ENCODE measurements around the gene TMED4. TPM values are rescaled to one million over a fixed set of nuclear protein-coding genes. Genes with fewer than 3 reads are reported as not detected.

TMED4 gene
- total and polyA plus RNA-seq, 2 of the 13 experiments (the other 11 are each of a cell fraction or from before 2014, with no cell fraction given) = 81.4 to 109 TPM

- TF ChIP-seq CREB1 (IDR thresholded peaks at IDR 0.05) (no peak), CREB1 (CRISPR knock-in tag; IDR thresholded peaks at IDR 0.05) (no peak), HMGXB3 (CRISPR knock-in tag; IDR thresholded peaks at IDR 0.05; ENCODE audit: borderline replicate concordance) (no peak)
These were observed 22.5 kb downstream of the TMED4 start (continued) for GRCh38 chr7:44559485-44559884.

- intact Hi-C loops (cut with micrococcal nuclease; ENCODE audit: unreplicated experiment) = no loop called here
- no peak overlapping the region for H3K4me3 ChIP-seq (replicated peaks in 1 of 3; ENCODE audit: insufficient read depth in 1 of 3, low read depth in 2 of 3, low read length in 3 of 3)
- H3K27ac ChIP-seq (ENCODE audit: extremely low read length, insufficient read depth, low read length) = no peak overlapping the region
- DNase-seq (ENCODE audit: low spot score) (no peak), ATAC-seq (no peak), FAIRE-seq (no peak)
- H3K9ac ChIP-seq (ENCODE audit: insufficient read depth, low read depth, low read length) = no peak overlapping the region
- H3K9me3 ChIP-seq (ENCODE audit: low read length) = no peaks in the 10 kb centered on the region
- WGBS (ENCODE audit: low lambda C conversion rate) = 49% methylated on average over 2 of the region's 2 CpGs
- H3K36me3 ChIP-seq (replicated peaks in 1 of 2; ENCODE audit: control insufficient read depth in 1 of 2, insufficient read depth in 2 of 2, low read length in 2 of 2) = no peaks in the 10 kb centered on the region
- ChIA-PET POLR2A (no interaction called here), CTCF (ENCODE audit: low intra/inter-chr PET ratio, low total read pairs) (no interaction called here)
- no peaks in the 10 kb centered on the region for H3K79me2 ChIP-seq (ENCODE audit: insufficient read depth, low read length)
- no peaks in the 10 kb centered on the region for H4K20me1 ChIP-seq (ENCODE audit: insufficient read depth, low read length)
- in situ Hi-C loops (cut with HindIII; ENCODE audit: extremely low pct_ligation_motif_present, low pct_unique_long_range_greater_than_20kb) = no loop called here
- no peak overlapping the region for H3K4me2 ChIP-seq (ENCODE audit: low read depth, low read length)
- H2AFZ ChIP-seq (ENCODE audit: low read length) = no peak overlapping the region
- BruUV-seq (replicated peaks) = no TSS peak
- peaks cover 26% of the 10 kb centered on the region for H3K4me1 ChIP-seq (ENCODE audit: insufficient read depth, low read length)
- TF ChIP-seq ZNF530 (CRISPR knock-in tag; IDR thresholded peaks at IDR 0.05; ENCODE audit: low read depth) = no peak
- TF ChIP-seq ZNF44 (CRISPR knock-in tag; IDR thresholded peaks at IDR 0.05) = no peak
- no peak for TF ChIP-seq FLYWCH1 (CRISPR knock-in tag; IDR thresholded peaks at IDR 0.05)
- TF ChIP-seq HNRNPK (IDR thresholded peaks at IDR 0.05; ENCODE audit: low read depth, low read length, poor library complexity, severe bottlenecking) = peak; percentile 93
- no peaks in the 10 kb centered on the region for H3K27me3 ChIP-seq (ENCODE audit: control insufficient read depth in 1 of 2, insufficient read depth in 2 of 2, low read length in 2 of 2)
These were observed 24.5 kb downstream of the TMED4 start for GRCh38 chr7:44557485-44557884.
